Activated CD8-positive, alpha-beta T cell treated with anti-CD3 and anti-CD28 coated beads, Interleukin-2, amount 10 ng/mL, durations not matched to agents 7 days and 5 days (primary cell): Measurements from ENCODE around the gene USP35. TPM values are rescaled to one million over a fixed set of nuclear protein-coding genes. Genes with fewer than 3 reads are reported as not detected.
A peak's percentile ranks its signal among the peaks of the same experiment; 100 is the strongest.

Experiments used
- ATAC-seq: fragments of 150-1000 bp; cut with Tn5 transposase; one replicate; pipeline ENCODE4 v1.10.0; 2021; ENCODE audit warnings: moderate library complexity
- CTCF ChIA-PET: fragments of 350-600 bp; sonication (Branson Sonifier 250); formaldehyde crosslinking; loops from one replicate; lab custom pipeline; 2021; ENCODE audit warnings: antibody characterized with exemption; lab: Charles Lee
- POLR2A ChIA-PET: fragments of 350-600 bp; sonication (Branson Sonifier 250); formaldehyde crosslinking; loops from one replicate; lab custom pipeline; 2021; ENCODE audit warnings: antibody characterized with exemption; lab: Charles Lee
- DNase-seq: peaks from one replicate; pipeline ENCODE4 v3.0.0-alpha.2; 2020
- H3K27ac Mint-ChIP-seq: one replicate; pipeline ENCODE4 v1.8.0; 2021; ENCODE audit warnings: mild to moderate bottlenecking, mixed read lengths
- H3K27me3 Mint-ChIP-seq: one replicate; pipeline ENCODE4 v1.8.0; 2021; ENCODE audit warnings: low read depth, mixed read lengths
- H3K36me3 Mint-ChIP-seq: one replicate; pipeline ENCODE4 v1.8.0; 2021; ENCODE audit warnings: low read depth, mixed read lengths
- H3K4me1 Mint-ChIP-seq: one replicate; pipeline ENCODE4 v1.8.0; 2021; ENCODE audit warnings: low read depth, mixed read lengths
- H3K4me3 Mint-ChIP-seq: one replicate; pipeline ENCODE4 v1.8.0; 2021; ENCODE audit warnings: mild to moderate bottlenecking, mixed read lengths
- H3K9me3 Mint-ChIP-seq: one replicate; pipeline ENCODE4 v1.8.0; 2022; ENCODE audit warnings: mixed read lengths; ENCODE audit not compliant: insufficient read depth
- total RNA-seq, 2 experiments: library from RNA; stranded (reverse); gene quantifications; one replicate each; pipeline ENCODE4 v1.2.3, GENCODE V29; 2021

The USP35 gene
- total RNA-seq, 2 experiments from 2014 or later: 11.9 to 12.8 TPM

- ChIA-PET CTCF (interaction anchor here (0.9 kb wide), 1 partner anchor 28 kb away, joined by 3 read pairs; no protein-coding TSS in a partner anchor), POLR2A (interaction anchor here (0.9 to 1.3 kb wide), 2 partner anchors 11 to 61 kb away, joined by 3 to 5 read pairs; partner anchors contain the start of genes ALG8 and USP35)
- Mint-ChIP-seq H3K4me3 (no peak overlapping the region), H3K36me3 (peaks cover 34% of the 10 kb centered on the region), H3K27ac (no peak overlapping the region), H3K4me1 (peaks cover 44% of the 10 kb centered on the region), H3K9me3 (no peaks in the 10 kb centered on the region), H3K27me3 (no peaks in the 10 kb centered on the region)
- ATAC-seq (no peak), DNase-seq (no peak)
These were observed 11.8 kb downstream of the USP35 start for GRCh38 chr11:78200553-78200952.

- Mint-ChIP-seq H3K27ac (peak overlapping the region; percentile 97), H3K4me1 (peaks cover 46% of the 10 kb centered on the region), H3K9me3 (no peaks in the 10 kb centered on the region), H3K27me3 (no peaks in the 10 kb centered on the region), H3K4me3 (no peak overlapping the region), H3K36me3 (peaks cover 34% of the 10 kb centered on the region)
- no peak for ATAC-seq
- CTCF ChIA-PET: interaction anchor here (0.9 to 1.5 kb wide), 3 partner anchors 9 to 363 kb away, joined by 3 to 4 read pairs (median 3); no protein-coding TSS in a partner anchor
- no peak for DNase-seq
- POLR2A ChIA-PET: interaction anchor here (0.9 to 1.9 kb wide), 3 partner anchors 12 to 62 kb away, joined by 3 to 10 read pairs (median 4); partner anchors contain the start of genes ALG8, KCTD21 and USP35
These were observed 12.5 kb downstream of the USP35 start for GRCh38 chr11:78201096-78201818.

GRCh38 chr11:78202733-78203167 is 14.0 kb downstream of the USP35 start:
- ChIA-PET POLR2A (interaction anchor here (0.6 to 1.9 kb wide), 10 partner anchors 8 to 263 kb away, joined by 3 to 10 read pairs (median 3); partner anchors contain the start of genes ALG8, KCTD21, NDUFC2 and USP35), CTCF (interaction anchor here (0.9 to 2.2 kb wide), 9 partner anchors 9 to 372 kb away, joined by 3 to 15 read pairs (median 6); partner anchors contain the start of genes ALG8, KCTD21, NARS2 and USP35)
- ATAC-seq (peak; percentile 91), DNase-seq (peak; percentile 72)
- Mint-ChIP-seq H3K27me3 (no peaks in the 10 kb centered on the region), H3K36me3 (peaks cover 37% of the 10 kb centered on the region), H3K4me1 (peaks cover 47% of the 10 kb centered on the region), H3K27ac (peak overlapping the region; percentile 97), H3K9me3 (no peaks in the 10 kb centered on the region), H3K4me3 (peak overlapping the region; percentile 79)

GRCh38 chr11:78203184-78203583 is 14.5 kb downstream of the USP35 start:
- Mint-ChIP-seq H3K27me3 (no peaks in the 10 kb centered on the region), H3K36me3 (peaks cover 36% of the 10 kb centered on the region), H3K4me3 (peak overlapping the region; percentile 79), H3K4me1 (peaks cover 47% of the 10 kb centered on the region), H3K9me3 (no peaks in the 10 kb centered on the region), H3K27ac (peak overlapping the region; percentile 97)
- CTCF ChIA-PET: interaction anchor here (0.9 to 2.2 kb wide), 8 partner anchors 9 to 371 kb away, joined by 3 to 15 read pairs (median 7); partner anchors contain the start of genes ALG8, KCTD21, NARS2 and USP35
- peak; percentile 71 for DNase-seq
- peak; percentile 68 for ATAC-seq
- POLR2A ChIA-PET: interaction anchor here (0.6 to 1.9 kb wide), 10 partner anchors 9 to 262 kb away, joined by 3 to 10 read pairs (median 3); partner anchors contain the start of genes ALG8, KCTD21, NDUFC2 and USP35

GRCh38 chr11:78205256-78205655 is 16.5 kb downstream of the USP35 start:
- peaks cover 44% of the 10 kb centered on the region for H3K36me3 Mint-ChIP-seq
- CTCF ChIA-PET: no interaction called here
- H3K9me3 Mint-ChIP-seq: no peaks in the 10 kb centered on the region
- H3K4me1 Mint-ChIP-seq: peaks cover 47% of the 10 kb centered on the region
- no peak for ATAC-seq
- POLR2A ChIA-PET: no interaction called here
- no peaks in the 10 kb centered on the region for H3K27me3 Mint-ChIP-seq
- peak overlapping the region; percentile 70 for H3K27ac Mint-ChIP-seq
- no peak overlapping the region for H3K4me3 Mint-ChIP-seq
- no peak for DNase-seq

GRCh38 chr11:78205691-78206090 is 17.0 kb downstream of the USP35 start:
- ATAC-seq: no peak
- Mint-ChIP-seq H3K27me3 (no peaks in the 10 kb centered on the region), H3K4me1 (peaks cover 46% of the 10 kb centered on the region)

GRCh38 chr11:78207532-78208256 is 19.0 kb downstream of the USP35 start:
- Mint-ChIP-seq H3K9me3 (no peaks in the 10 kb centered on the region), H3K27ac (peak overlapping the region; percentile 5), H3K4me3 (no peak overlapping the region), H3K4me1 (peaks cover 27% of the 10 kb centered on the region), H3K27me3 (no peaks in the 10 kb centered on the region), H3K36me3 (peaks cover 50% of the 10 kb centered on the region)
- no peak for ATAC-seq
- ChIA-PET POLR2A (interaction anchor here (0.9 kb wide), 1 partner anchor 213 kb away, joined by 3 read pairs; the partner anchor contains the start of gene INTS4), CTCF (interaction anchor here (1.7 kb wide), 1 partner anchor 20 kb away, joined by 6 read pairs; no protein-coding TSS in a partner anchor)
- no peak for DNase-seq

More at GRCh38 chr11:78205691-78206090, 17.0 kb downstream of the USP35 start:
- Mint-ChIP-seq H3K9me3 (no peaks in the 10 kb centered on the region), H3K4me3 (no peak overlapping the region), H3K27ac (no peak overlapping the region), H3K36me3 (peaks cover 46% of the 10 kb centered on the region)
- ChIA-PET POLR2A (no interaction called here), CTCF (interaction anchor here (1.7 kb wide), 1 partner anchor 22 kb away, joined by 6 read pairs; no protein-coding TSS in a partner anchor)
- DNase-seq: no peak

- Mint-ChIP-seq H3K9me3 (no peaks in the 10 kb centered on the region), H3K4me3 (no peak overlapping the region), H3K4me1 (peaks cover 21% of the 10 kb centered on the region), H3K36me3 (peaks cover 50% of the 10 kb centered on the region), H3K27ac (peak overlapping the region; percentile 5), H3K27me3 (no peaks in the 10 kb centered on the region)
- ATAC-seq (no peak), DNase-seq (no peak)
- ChIA-PET CTCF (no interaction called here), POLR2A (no interaction called here)
These were observed 19.8 kb downstream of the USP35 start for GRCh38 chr11:78208257-78209165.

- ChIA-PET CTCF (no interaction called here), POLR2A (no interaction called here)
- H3K36me3 Mint-ChIP-seq: peaks cover 52% of the 10 kb centered on the region
- peaks cover 16% of the 10 kb centered on the region for H3K4me1 Mint-ChIP-seq
- DNase-seq (no peak), ATAC-seq (no peak)
- H3K9me3 Mint-ChIP-seq: no peaks in the 10 kb centered on the region
- no peak overlapping the region for H3K4me3 Mint-ChIP-seq
- no peak overlapping the region for H3K27ac Mint-ChIP-seq
- H3K27me3 Mint-ChIP-seq: no peaks in the 10 kb centered on the region
These were observed 20.8 kb downstream of the USP35 start for GRCh38 chr11:78209478-78209877.

GRCh38 chr11:78210000-78210608 is 21.4 kb downstream of the USP35 start:
- H3K27me3 Mint-ChIP-seq: no peaks in the 10 kb centered on the region
- ChIA-PET CTCF (no interaction called here), POLR2A (no interaction called here)
- H3K27ac Mint-ChIP-seq: no peak overlapping the region
- ATAC-seq (no peak), DNase-seq (no peak)
- no peak overlapping the region for H3K4me3 Mint-ChIP-seq
- H3K9me3 Mint-ChIP-seq: no peaks in the 10 kb centered on the region
- H3K4me1 Mint-ChIP-seq: peaks cover 10% of the 10 kb centered on the region
- H3K36me3 Mint-ChIP-seq: peaks cover 48% of the 10 kb centered on the region
